ENCODE measurements around the gene SLMAP. TPM values are rescaled to one million over a fixed set of nuclear protein-coding genes. Genes with fewer than 3 reads are reported as not detected.

Gene SLMAP
- total and polyA plus RNA-seq, 2 donors (not counting 1 experiment from before 2014, with no cell fraction given), result 9.7 to 67.2 TPM

DNA sequence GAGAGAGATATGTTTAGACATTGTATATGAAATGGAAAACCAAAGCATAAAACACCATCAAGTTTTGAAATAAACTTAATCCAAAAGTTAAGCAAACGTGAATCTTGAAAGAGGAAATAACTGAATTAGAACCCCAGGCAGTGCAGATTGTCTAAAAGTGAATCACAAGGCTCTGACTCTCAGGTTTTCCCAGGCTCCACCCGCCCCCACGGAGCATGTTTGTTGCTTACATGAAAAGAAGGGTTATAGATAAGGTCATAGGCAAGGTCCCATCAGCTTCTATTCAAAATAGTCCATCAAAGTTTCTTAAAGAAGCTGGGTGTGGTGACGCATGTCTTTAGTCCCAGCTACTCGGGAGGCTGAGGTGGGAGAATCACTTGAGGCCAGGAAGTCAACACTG lies 29.0 kb upstream of the SLMAP start:
- Histone ChIP-seq H3K27ac (ENCODE audit: low read length in 2 of 2) (no peak overlapping the region), H3K9me3 (ENCODE audit: control extremely low read depth in 1 of 3, control insufficient read depth in 2 of 3, insufficient read depth in 1 of 3, low read length in 2 of 3) (no peaks in the 10 kb centered on the region), H3K4me2 (replicated peaks; ENCODE audit: low read depth, low read length, poor library complexity, severe bottlenecking) (no peak overlapping the region), H3K4me3 (ENCODE audit: control extremely low read depth in 1 of 5, extremely low read depth in 1 of 5, insufficient read depth in 1 of 5, low read depth in 2 of 5, low read length in 4 of 5) (no peak overlapping the region), H2AFZ (ENCODE audit: insufficient read depth, low read depth, low read length, poor library complexity, severe bottlenecking) (no peak overlapping the region), H4K20me1 (ENCODE audit: control insufficient read depth, insufficient read depth, low read length, poor library complexity, severe bottlenecking) (no peaks in the 10 kb centered on the region), H3K27me3 (replicated peaks in 1 of 4; ENCODE audit: control extremely low read depth in 1 of 4, control insufficient read depth in 3 of 4, insufficient read depth in 4 of 4, low read length in 3 of 4) (no peaks in the 10 kb centered on the region), H3K9ac (ENCODE audit: low read length) (no peak overlapping the region), H3K4me1 (ENCODE audit: control insufficient read depth in 2 of 2, insufficient read depth in 2 of 2, low read length in 2 of 2) (no peaks in the 10 kb centered on the region), H3K79me2 (ENCODE audit: control insufficient read depth, insufficient read depth, low read length) (no peaks in the 10 kb centered on the region), H3K36me3 (replicated peaks in 1 of 2; ENCODE audit: control extremely low read depth in 1 of 2, control insufficient read depth in 1 of 2, extremely low read depth in 1 of 2, insufficient read depth in 2 of 2, low read length in 1 of 2) (no peaks in the 10 kb centered on the region)
- Mint-ChIP-seq H3K27me3 (peaks cover 6% of the 10 kb centered on the region), H3K4me3 (no peak overlapping the region), H3K9me3 (ENCODE audit: insufficient read depth) (no peaks in the 10 kb centered on the region), H3K27ac (no peak overlapping the region), H3K4me1 (no peaks in the 10 kb centered on the region)
- ChIA-PET CTCF (interaction anchor here (1.4 kb wide), 1 partner anchor 31 kb away, joined by 3 read pairs; no protein-coding TSS in a partner anchor), POLR2A (no interaction called here)
- TF ChIP-seq, protein P1, sequence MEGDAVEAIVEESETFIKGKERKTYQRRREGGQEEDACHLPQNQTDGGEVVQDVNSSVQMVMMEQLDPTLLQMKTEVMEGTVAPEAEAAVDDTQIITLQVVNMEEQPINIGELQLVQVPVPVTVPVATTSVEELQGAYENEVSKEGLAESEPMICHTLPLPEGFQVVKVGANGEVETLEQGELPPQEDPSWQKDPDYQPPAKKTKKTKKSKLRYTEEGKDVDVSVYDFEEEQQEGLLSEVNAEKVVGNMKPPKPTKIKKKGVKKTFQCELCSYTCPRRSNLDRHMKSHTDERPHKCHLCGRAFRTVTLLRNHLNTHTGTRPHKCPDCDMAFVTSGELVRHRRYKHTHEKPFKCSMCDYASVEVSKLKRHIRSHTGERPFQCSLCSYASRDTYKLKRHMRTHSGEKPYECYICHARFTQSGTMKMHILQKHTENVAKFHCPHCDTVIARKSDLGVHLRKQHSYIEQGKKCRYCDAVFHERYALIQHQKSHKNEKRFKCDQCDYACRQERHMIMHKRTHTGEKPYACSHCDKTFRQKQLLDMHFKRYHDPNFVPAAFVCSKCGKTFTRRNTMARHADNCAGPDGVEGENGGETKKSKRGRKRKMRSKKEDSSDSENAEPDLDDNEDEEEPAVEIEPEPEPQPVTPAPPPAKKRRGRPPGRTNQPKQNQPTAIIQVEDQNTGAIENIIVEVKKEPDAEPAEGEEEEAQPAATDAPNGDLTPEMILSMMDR (IDR thresholded peaks at IDR 0.05), result no peak
- no peak for TF ChIP-seq EZH2 (IDR thresholded peaks at IDR 0.05; ENCODE audit: borderline replicate concordance, insufficient read depth, low read depth, low read length, poor library complexity, severe bottlenecking)
- 81% methylated on average over 3 of the region's 5 CpGs for WGBS (ENCODE audit: insufficient coverage)
- no peak for DNase-seq
- no peak for ATAC-seq (ENCODE audit: low read depth)
- intact Hi-C loops (cut with micrococcal nuclease), result no loop called here

DNA sequence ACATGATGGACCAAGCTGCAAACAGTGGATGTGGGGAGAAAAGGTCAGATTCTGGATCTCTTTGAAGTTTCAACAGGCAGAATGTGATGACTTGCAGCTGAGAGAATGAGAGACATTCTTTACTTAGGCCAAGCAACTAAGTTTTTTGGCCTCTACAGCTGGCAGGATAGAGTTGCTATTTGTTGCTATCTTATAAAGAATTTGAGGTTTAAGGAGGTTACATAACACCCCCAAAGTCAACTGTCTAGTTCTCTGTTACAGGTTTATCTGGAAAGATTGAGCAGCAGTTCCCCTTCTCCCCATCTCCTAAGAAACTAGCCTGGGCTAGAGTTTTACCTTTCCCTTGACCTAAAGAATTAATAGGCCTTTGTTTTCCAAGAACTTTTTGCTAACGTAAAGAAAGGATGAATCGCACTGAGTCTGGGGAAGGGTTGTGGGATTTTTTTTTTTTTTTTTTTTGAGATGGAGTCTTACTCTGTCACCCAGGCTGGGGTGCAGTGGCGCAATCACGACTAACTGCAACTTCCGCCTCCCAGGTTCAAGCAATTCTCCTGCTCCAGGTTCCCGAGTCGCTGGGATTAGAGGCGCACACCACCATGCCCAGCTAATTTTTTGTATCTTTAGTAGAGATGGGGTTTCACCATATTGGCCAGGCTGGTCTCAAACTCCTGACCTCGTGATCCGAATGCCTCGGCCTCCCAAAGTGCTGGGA lies 26.6 kb upstream of the SLMAP start:
- Histone ChIP-seq H4K20me1 (ENCODE audit: control insufficient read depth, insufficient read depth, low read length, poor library complexity, severe bottlenecking) (no peaks in the 10 kb centered on the region), H3K79me2 (ENCODE audit: control insufficient read depth, insufficient read depth, low read length) (no peaks in the 10 kb centered on the region), H3K36me3 (replicated peaks in 1 of 2; ENCODE audit: control extremely low read depth in 1 of 2, control insufficient read depth in 1 of 2, extremely low read depth in 1 of 2, insufficient read depth in 2 of 2, low read length in 1 of 2) (no peaks in the 10 kb centered on the region), H3K4me2 (replicated peaks; ENCODE audit: low read depth, low read length, poor library complexity, severe bottlenecking) (no peak overlapping the region), H3K27me3 (replicated peaks in 1 of 4; ENCODE audit: control extremely low read depth in 1 of 4, control insufficient read depth in 3 of 4, insufficient read depth in 4 of 4, low read length in 3 of 4) (no peaks in the 10 kb centered on the region), H3K27ac (ENCODE audit: low read length in 2 of 2) (no peak overlapping the region), H3K9ac (ENCODE audit: low read length) (no peak overlapping the region), H3K9me3 (ENCODE audit: control extremely low read depth in 1 of 3, control insufficient read depth in 2 of 3, insufficient read depth in 1 of 3, low read length in 2 of 3) (no peaks in the 10 kb centered on the region), H3K4me3 (ENCODE audit: control extremely low read depth in 1 of 5, extremely low read depth in 1 of 5, insufficient read depth in 1 of 5, low read depth in 2 of 5, low read length in 4 of 5) (no peak overlapping the region), H3K4me1 (ENCODE audit: control insufficient read depth in 2 of 2, insufficient read depth in 2 of 2, low read length in 2 of 2) (no peaks in the 10 kb centered on the region), H2AFZ (ENCODE audit: insufficient read depth, low read depth, low read length, poor library complexity, severe bottlenecking) (no peak overlapping the region)
- ChIA-PET POLR2A (no interaction called here), CTCF (no interaction called here)
- DNase-seq (no peak), ATAC-seq (ENCODE audit: low read depth) (no peak)
- 94% methylated on average over 8 of the region's 11 CpGs for WGBS (ENCODE audit: insufficient coverage)
- Mint-ChIP-seq H3K9me3 (ENCODE audit: insufficient read depth) (no peaks in the 10 kb centered on the region), H3K4me1 (no peaks in the 10 kb centered on the region), H3K27ac (no peak overlapping the region), H3K4me3 (no peak overlapping the region), H3K27me3 (peaks cover 6% of the 10 kb centered on the region)
- intact Hi-C loops (cut with micrococcal nuclease), result no loop called here
- TF ChIP-seq EZH2 (IDR thresholded peaks at IDR 0.05; ENCODE audit: borderline replicate concordance, insufficient read depth, low read depth, low read length, poor library complexity, severe bottlenecking), result no peak
- TF ChIP-seq, protein P1 (IDR thresholded peaks at IDR 0.05), result no peak

All from B cell (primary cell).